ENCODE data around the gene CACHD1.

The CACHD1 gene

GRCh38 chr1:64721576-64722145 is 251.7 kb downstream of the CACHD1 start:
- Histone ChIP-seq H3K79me2 (ENCODE audit: control insufficient read depth, insufficient read depth, low read length, poor library complexity) (no peaks in the 10 kb centered on the region), H3K23ac (ENCODE audit: low read length) (no peak overlapping the region), H4K12ac (ENCODE audit: low read depth, low read length) (no peak overlapping the region), H2BK12ac (ENCODE audit: low read length) (no peak overlapping the region), H3K4me3 (ENCODE audit: low read depth, low read length) (no peak overlapping the region), H3K36me3 (ENCODE audit: control insufficient read depth in 1 of 2, insufficient read depth in 2 of 2, low read length in 2 of 2) (no peaks in the 10 kb centered on the region), H3K9me3 (ENCODE audit: insufficient read depth, low read depth, low read length) (no peaks in the 10 kb centered on the region), H3K4me2 (ENCODE audit: low read length) (no peak overlapping the region), H2BK5ac (ENCODE audit: low read depth, low read length, poor library complexity) (no peak overlapping the region), H4K8ac (ENCODE audit: low read depth, low read length) (no peak overlapping the region), H2BK120ac (ENCODE audit: insufficient read depth, low read length, poor library complexity) (no peak overlapping the region), H3K27ac (ENCODE audit: low read depth, low read length) (no peak overlapping the region), H3K4ac (ENCODE audit: low read depth, low read length) (no peak overlapping the region), H3K18ac (ENCODE audit: low read length) (no peak overlapping the region), H3K9ac (ENCODE audit: low read length) (no peak overlapping the region), H3K4me1 (ENCODE audit: control insufficient read depth in 1 of 2, insufficient read depth in 2 of 2, low read length in 2 of 2) (no peaks in the 10 kb centered on the region), H3K79me1 (ENCODE audit: low read length) (no peaks in the 10 kb centered on the region), H2AFZ (ENCODE audit: insufficient read depth, low read length, poor library complexity) (no peak overlapping the region), H3K14ac (ENCODE audit: low read length) (no peak overlapping the region), H4K91ac (ENCODE audit: low read depth, low read length) (no peak overlapping the region), H2AK5ac (ENCODE audit: low read length) (no peak overlapping the region), H3K27me3 (ENCODE audit: insufficient read depth, low read length) (no peaks in the 10 kb centered on the region)
- peak in 1 of 2 donors; percentile 43 for DNase-seq
- WGBS (ENCODE audit: extremely low coverage, insufficient coverage, insufficient read length): no CpG with 5 or more reads among the region's 2 CpGs

GRCh38 chr1:64727861-64728260 is 257.9 kb downstream of the CACHD1 start:
- no peak for DNase-seq
- H3K9me3 ChIP-seq (ENCODE audit: insufficient read depth, low read depth, low read length): peaks cover 2% of the 10 kb centered on the region
- no CpG with 5 or more reads among the region's 1 CpG for WGBS (ENCODE audit: extremely low coverage, insufficient coverage, insufficient read length)

GRCh38 chr1:64733581-64734286 is 263.8 kb downstream of the CACHD1 start:
- Histone ChIP-seq H2AK5ac (ENCODE audit: low read length) (no peak overlapping the region), H3K27me3 (ENCODE audit: insufficient read depth, low read length) (no peaks in the 10 kb centered on the region), H3K4me2 (ENCODE audit: low read length) (no peak overlapping the region), H3K4me3 (ENCODE audit: low read depth, low read length) (no peak overlapping the region), H4K8ac (ENCODE audit: low read depth, low read length) (no peak overlapping the region), H2BK120ac (ENCODE audit: insufficient read depth, low read length, poor library complexity) (no peak overlapping the region), H4K12ac (ENCODE audit: low read depth, low read length) (no peak overlapping the region), H3K9me3 (ENCODE audit: insufficient read depth, low read depth, low read length) (peaks cover 2% of the 10 kb centered on the region), H4K91ac (ENCODE audit: low read depth, low read length) (no peak overlapping the region), H3K79me2 (ENCODE audit: control insufficient read depth, insufficient read depth, low read length, poor library complexity) (no peaks in the 10 kb centered on the region), H3K14ac (ENCODE audit: low read length) (no peak overlapping the region), H3K18ac (ENCODE audit: low read length) (no peak overlapping the region), H3K27ac (ENCODE audit: low read depth, low read length) (no peak overlapping the region), H2BK5ac (ENCODE audit: low read depth, low read length, poor library complexity) (no peak overlapping the region), H2AFZ (ENCODE audit: insufficient read depth, low read length, poor library complexity) (no peak overlapping the region), H3K23ac (ENCODE audit: low read length) (no peak overlapping the region), H3K79me1 (ENCODE audit: low read length) (no peaks in the 10 kb centered on the region), H3K36me3 (ENCODE audit: control insufficient read depth in 1 of 2, insufficient read depth in 2 of 2, low read length in 2 of 2) (no peaks in the 10 kb centered on the region), H3K4ac (ENCODE audit: low read depth, low read length) (no peak overlapping the region), H3K4me1 (ENCODE audit: control insufficient read depth in 1 of 2, insufficient read depth in 2 of 2, low read length in 2 of 2) (no peaks in the 10 kb centered on the region), H3K9ac (ENCODE audit: low read length) (no peak overlapping the region), H2BK12ac (ENCODE audit: low read length) (no peak overlapping the region)
- no CpG with 5 or more reads among the region's 3 CpGs for WGBS (ENCODE audit: extremely low coverage, insufficient coverage, insufficient read length)
- peak; percentile 53 to 58 for DNase-seq

More at GRCh38 chr1:64727861-64728260, 257.9 kb downstream of the CACHD1 start:
- no peak overlapping the region for H2BK12ac ChIP-seq (ENCODE audit: low read length)
- no peak overlapping the region for H3K27ac ChIP-seq (ENCODE audit: low read depth, low read length)
- no peak overlapping the region for H3K18ac ChIP-seq (ENCODE audit: low read length)
- H2BK5ac ChIP-seq (ENCODE audit: low read depth, low read length, poor library complexity): no peak overlapping the region
- H3K14ac ChIP-seq (ENCODE audit: low read length): no peak overlapping the region
- H2AFZ ChIP-seq (ENCODE audit: insufficient read depth, low read length, poor library complexity): no peak overlapping the region
- no peak overlapping the region for H3K9ac ChIP-seq (ENCODE audit: low read length)
- no peak overlapping the region for H4K12ac ChIP-seq (ENCODE audit: low read depth, low read length)
- H4K8ac ChIP-seq (ENCODE audit: low read depth, low read length): no peak overlapping the region
- no peak overlapping the region for H2BK120ac ChIP-seq (ENCODE audit: insufficient read depth, low read length, poor library complexity)
- no peak overlapping the region for H3K4ac ChIP-seq (ENCODE audit: low read depth, low read length)
- H2AK5ac ChIP-seq (ENCODE audit: low read length): no peak overlapping the region
- H3K79me1 ChIP-seq (ENCODE audit: low read length): no peaks in the 10 kb centered on the region
- H3K4me2 ChIP-seq (ENCODE audit: low read length): no peak overlapping the region
- H3K36me3 ChIP-seq (ENCODE audit: control insufficient read depth in 1 of 2, insufficient read depth in 2 of 2, low read length in 2 of 2): no peaks in the 10 kb centered on the region
- no peaks in the 10 kb centered on the region for H3K27me3 ChIP-seq (ENCODE audit: insufficient read depth, low read length)
- H3K4me3 ChIP-seq (ENCODE audit: low read depth, low read length): no peak overlapping the region
- no peak overlapping the region for H3K23ac ChIP-seq (ENCODE audit: low read length)
- H4K91ac ChIP-seq (ENCODE audit: low read depth, low read length): no peak overlapping the region
- no peaks in the 10 kb centered on the region for H3K79me2 ChIP-seq (ENCODE audit: control insufficient read depth, insufficient read depth, low read length, poor library complexity)
- no peaks in the 10 kb centered on the region for H3K4me1 ChIP-seq (ENCODE audit: control insufficient read depth in 1 of 2, insufficient read depth in 2 of 2, low read length in 2 of 2)

GRCh38 chr1:64734287-64734652 is 264.3 kb downstream of the CACHD1 start:
- Histone ChIP-seq H4K91ac (ENCODE audit: low read depth, low read length) (no peak overlapping the region), H3K9me3 (ENCODE audit: insufficient read depth, low read depth, low read length) (peaks cover 2% of the 10 kb centered on the region), H3K36me3 (ENCODE audit: control insufficient read depth in 1 of 2, insufficient read depth in 2 of 2, low read length in 2 of 2) (no peaks in the 10 kb centered on the region), H3K79me1 (ENCODE audit: low read length) (no peaks in the 10 kb centered on the region), H2BK120ac (ENCODE audit: insufficient read depth, low read length, poor library complexity) (no peak overlapping the region), H3K4me2 (ENCODE audit: low read length) (no peak overlapping the region), H3K9ac (ENCODE audit: low read length) (no peak overlapping the region), H3K27ac (ENCODE audit: low read depth, low read length) (no peak overlapping the region), H3K18ac (ENCODE audit: low read length) (no peak overlapping the region), H3K4me3 (ENCODE audit: low read depth, low read length) (no peak overlapping the region), H3K4me1 (ENCODE audit: control insufficient read depth in 1 of 2, insufficient read depth in 2 of 2, low read length in 2 of 2) (no peaks in the 10 kb centered on the region), H3K4ac (ENCODE audit: low read depth, low read length) (no peak overlapping the region), H2AFZ (ENCODE audit: insufficient read depth, low read length, poor library complexity) (no peak overlapping the region), H2BK12ac (ENCODE audit: low read length) (no peak overlapping the region), H3K23ac (ENCODE audit: low read length) (no peak overlapping the region), H2AK5ac (ENCODE audit: low read length) (no peak overlapping the region), H3K79me2 (ENCODE audit: control insufficient read depth, insufficient read depth, low read length, poor library complexity) (no peaks in the 10 kb centered on the region), H4K12ac (ENCODE audit: low read depth, low read length) (no peak overlapping the region), H3K14ac (ENCODE audit: low read length) (no peak overlapping the region), H3K27me3 (ENCODE audit: insufficient read depth, low read length) (no peaks in the 10 kb centered on the region), H4K8ac (ENCODE audit: low read depth, low read length) (no peak overlapping the region), H2BK5ac (ENCODE audit: low read depth, low read length, poor library complexity) (no peak overlapping the region)
- WGBS (ENCODE audit: extremely low coverage, insufficient coverage, insufficient read length): no CpG with 5 or more reads among the region's 3 CpGs
- DNase-seq: no peak

All from trophoblast cell (in vitro differentiated cells and primary cell).